DOHH2 (cell line): Measurements from ENCODE around the gene DCPS.

Source experiments
- H3F3A ChIP-seq: fragments of 200-600 bp; sonication (generic), shearing (Covaris generic); 2 replicates; pipeline ENCODE4 v1.6.0; 2016; ENCODE audit warnings: antibody characterized with exemption, mild to moderate bottlenecking; ENCODE audit not compliant: control insufficient read depth, insufficient read depth
- H3K27ac ChIP-seq: fragments of 200-600 bp; sonication (generic); 2 replicates; pipeline ENCODE4 v1.5.1; 2014; ENCODE audit warnings: low read depth, mild to moderate bottlenecking, low read length, moderate library complexity
- H3K27me3 ChIP-seq: fragments of 200-600 bp; sonication (generic); 2 replicates; pipeline ENCODE4 v1.6.1; 2014; ENCODE audit warnings: mild to moderate bottlenecking, low read length, mixed read lengths; ENCODE audit not compliant: control insufficient read depth
- H3K36me3 ChIP-seq: fragments of 200-600 bp; sonication (generic); 2 replicates; pipeline ENCODE4 v1.6.1; 2014; ENCODE audit warnings: mild to moderate bottlenecking, low read length, moderate library complexity, mixed read lengths; ENCODE audit not compliant: control insufficient read depth
- H3K4me1 ChIP-seq: fragments of 200-600 bp; sonication (generic); 2 replicates; pipeline ENCODE4 v1.6.1; 2014; ENCODE audit warnings: mild to moderate bottlenecking, low read length, mixed read lengths; ENCODE audit not compliant: control insufficient read depth
- H3K4me2 ChIP-seq: fragments of 200-600 bp; sonication (generic); 2 replicates; pipeline ENCODE4 v1.6.0; 2014; ENCODE audit warnings: mild to moderate bottlenecking, low read length, moderate library complexity
- H3K4me3 ChIP-seq: fragments of 200-600 bp; sonication (generic); 2 replicates; pipeline ENCODE4 v1.5.1; 2014; ENCODE audit warnings: mild to moderate bottlenecking, low read length, mixed read lengths
- H3K79me2 ChIP-seq: fragments of 200-600 bp; sonication (generic); 2 replicates; pipeline ENCODE4 v1.6.1; 2014; ENCODE audit warnings: mild to moderate bottlenecking, low read length, mixed read lengths; ENCODE audit not compliant: control insufficient read depth
- H3K9me2 ChIP-seq: fragments of 200-600 bp; sonication (generic); replicated peaks from 2 replicates; pipeline ENCODE4 v1.6.1; 2014; ENCODE audit warnings: mild to moderate bottlenecking, low read length, mixed read lengths; ENCODE audit not compliant: control insufficient read depth
- H3K9me3 ChIP-seq: fragments of 200-600 bp; sonication (generic); 2 replicates; pipeline ENCODE4 v1.6.1; 2014; ENCODE audit warnings: antibody characterized with exemption, low read length, mixed read lengths; ENCODE audit not compliant: control insufficient read depth, insufficient read depth
- H4K20me1 ChIP-seq: fragments of 200-600 bp; sonication (generic); 2 replicates; pipeline ENCODE4 v1.6.0; 2014; ENCODE audit warnings: low read depth, mild to moderate bottlenecking, antibody characterized with exemption, low read length, moderate library complexity; ENCODE audit not compliant: control insufficient read depth, insufficient read depth
- EZH2phosphoT487 ChIP-seq: fragments of 200-600 bp; sonication (generic); IDR thresholded peaks from 2 replicates; pipeline ENCODE4 v1.6.1; 2017; ENCODE audit warnings: borderline replicate concordance, mild to moderate bottlenecking, antibody characterized with exemption, low read length, moderate library complexity, mixed read lengths
- TF ChIP-seq, protein P1 (sequence below): fragments of 200-600 bp; sonication (generic); IDR thresholded peaks from one replicate; pipeline ENCODE4 v1.5.1; 2014; ENCODE audit warnings: antibody characterized with exemption, mild to moderate bottlenecking, low read depth, low read length; ENCODE audit not compliant: poor library complexity, severe bottlenecking

DCPS gene

GRCh38 chr11:126360049-126360446 lies 56.2 kb downstream of the DCPS start:
- Histone ChIP-seq H4K20me1 (no peaks in the 10 kb centered on the region), H3K4me3 (no peak overlapping the region), H3K9me2 (no peaks in the 10 kb centered on the region), H3K27ac (no peak overlapping the region), H3K9me3 (no peaks in the 10 kb centered on the region), H3K4me2 (no peak overlapping the region), H3K4me1 (peaks cover 10% of the 10 kb centered on the region), H3F3A (no peaks in the 10 kb centered on the region), H3K27me3 (no peaks in the 10 kb centered on the region), H3K36me3 (peaks cover 2% of the 10 kb centered on the region), H3K79me2 (peaks cover 11% of the 10 kb centered on the region)
- TF ChIP-seq, protein P1, sequence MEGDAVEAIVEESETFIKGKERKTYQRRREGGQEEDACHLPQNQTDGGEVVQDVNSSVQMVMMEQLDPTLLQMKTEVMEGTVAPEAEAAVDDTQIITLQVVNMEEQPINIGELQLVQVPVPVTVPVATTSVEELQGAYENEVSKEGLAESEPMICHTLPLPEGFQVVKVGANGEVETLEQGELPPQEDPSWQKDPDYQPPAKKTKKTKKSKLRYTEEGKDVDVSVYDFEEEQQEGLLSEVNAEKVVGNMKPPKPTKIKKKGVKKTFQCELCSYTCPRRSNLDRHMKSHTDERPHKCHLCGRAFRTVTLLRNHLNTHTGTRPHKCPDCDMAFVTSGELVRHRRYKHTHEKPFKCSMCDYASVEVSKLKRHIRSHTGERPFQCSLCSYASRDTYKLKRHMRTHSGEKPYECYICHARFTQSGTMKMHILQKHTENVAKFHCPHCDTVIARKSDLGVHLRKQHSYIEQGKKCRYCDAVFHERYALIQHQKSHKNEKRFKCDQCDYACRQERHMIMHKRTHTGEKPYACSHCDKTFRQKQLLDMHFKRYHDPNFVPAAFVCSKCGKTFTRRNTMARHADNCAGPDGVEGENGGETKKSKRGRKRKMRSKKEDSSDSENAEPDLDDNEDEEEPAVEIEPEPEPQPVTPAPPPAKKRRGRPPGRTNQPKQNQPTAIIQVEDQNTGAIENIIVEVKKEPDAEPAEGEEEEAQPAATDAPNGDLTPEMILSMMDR: no peak
- TF ChIP-seq EZH2phosphoT487: no peak

DNA sequence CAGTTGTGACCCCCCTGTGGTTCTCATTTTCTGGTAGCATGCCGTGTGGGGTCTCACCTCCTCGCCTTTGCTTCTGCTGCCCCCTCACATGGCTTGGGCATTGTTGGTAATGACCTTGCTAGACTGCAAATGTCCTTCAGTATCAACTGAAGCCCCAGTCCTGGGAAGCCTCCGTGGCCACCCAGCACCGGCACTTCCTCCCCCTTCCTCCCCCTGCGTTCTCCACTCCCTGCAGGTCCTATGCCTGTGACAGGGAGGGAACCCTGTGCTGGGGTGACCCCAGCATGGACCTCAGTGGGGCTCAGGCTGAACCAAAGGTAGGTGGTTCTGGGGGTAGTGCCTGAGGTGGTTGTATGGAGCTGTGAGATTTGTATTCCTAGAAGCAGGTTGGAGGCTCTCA lies 57.5 kb downstream of the DCPS start:
- H3K27ac ChIP-seq: no peak overlapping the region

GRCh38 chr11:126362879-126363655 lies 59.2 kb downstream of the DCPS start:
- TF ChIP-seq, protein P1: no peak
- no peak for TF ChIP-seq EZH2phosphoT487
- H4K20me1 ChIP-seq: no peaks in the 10 kb centered on the region
- no peaks in the 10 kb centered on the region for H3K9me3 ChIP-seq
- H3K27ac ChIP-seq: no peak overlapping the region
- no peak overlapping the region for H3K4me3 ChIP-seq
- H3K79me2 ChIP-seq: no peaks in the 10 kb centered on the region
- no peaks in the 10 kb centered on the region for H3K4me1 ChIP-seq
- no peaks in the 10 kb centered on the region for H3F3A ChIP-seq
- H3K9me2 ChIP-seq: no peaks in the 10 kb centered on the region
- H3K4me2 ChIP-seq: no peak overlapping the region
- no peaks in the 10 kb centered on the region for H3K36me3 ChIP-seq
- H3K27me3 ChIP-seq: no peaks in the 10 kb centered on the region

More for the DNA sequence above, 57.5 kb downstream of the DCPS start:
- no peak for TF ChIP-seq EZH2phosphoT487
- TF ChIP-seq, protein P1: no peak
- Histone ChIP-seq H3K27me3 (no peaks in the 10 kb centered on the region), H3K36me3 (no peaks in the 10 kb centered on the region), H3K79me2 (0 out of 2 replicates have a peak, but pooled peaks cover 4% of the 10 kb centered on the region), H3K9me3 (no peaks in the 10 kb centered on the region), H3K4me1 (peaks cover 4% of the 10 kb centered on the region; the same call in 1 of the 2 replicates), H4K20me1 (no peaks in the 10 kb centered on the region), H3K4me2 (no peak overlapping the region), H3F3A (no peaks in the 10 kb centered on the region), H3K9me2 (no peaks in the 10 kb centered on the region), H3K4me3 (no peak overlapping the region)
